Measurements from ENCODE around the gene OCEL1.
A peak's percentile ranks its signal among the peaks of the same experiment; 100 is the strongest.
"Not testable (repeated sequence)": the region's sequence is repeated elsewhere in the genome, so short reads cannot be mapped to it uniquely, and the experiment has no call there.

Gene OCEL1

GRCh38 chr19:17266026-17266425 lies 40.0 kb downstream of the OCEL1 start:
- no peak for DNase-seq

GRCh38 chr19:17266589-17266974 lies 40.6 kb downstream of the OCEL1 start:
- no peak for DNase-seq

GRCh38 chr19:17266975-17267788 lies 41.2 kb downstream of the OCEL1 start, which contains the start of gene BABAM1:
BABAM1 (plus strand) TSS chr19:17267443; CDS start chr19:17268807, 1,364 bp downstream.
- peak; percentile 94 for DNase-seq

GRCh38 chr19:17268754-17269153 lies 42.7 kb downstream of the OCEL1 start:
- no peak for DNase-seq

GRCh38 chr19:17274892-17275291 lies 48.9 kb downstream of the OCEL1 start:
- not testable (repeated sequence) for DNase-seq

GRCh38 chr19:17275441-17276175 lies 49.6 kb downstream of the OCEL1 start:
- no peak for DNase-seq
